Hematopoietic multipotent progenitor cell treated with erythropoietin and hydrocortisone succinate and interleukin-3 and kit ligand, for 4 days (in vitro differentiated cells): Measurements from ENCODE around the gene PYGL.
"Not testable (repeated sequence)": the region's sequence is repeated elsewhere in the genome, so short reads cannot be mapped to it uniquely, and the experiment has no call there.

Source experiments
- DNase-seq: peaks from one replicate; pipeline ENCODE4 v3.0.0-alpha.2; 2015

Gene PYGL

GRCh38 chr14:50943943-50944646 is at the start of gene PYGL:
Gene PYGL (minus strand): TSS chr14:50944483. CDS start chr14:50944403, 80 bp downstream.
- DNase-seq, result peak; percentile 88

DNA sequence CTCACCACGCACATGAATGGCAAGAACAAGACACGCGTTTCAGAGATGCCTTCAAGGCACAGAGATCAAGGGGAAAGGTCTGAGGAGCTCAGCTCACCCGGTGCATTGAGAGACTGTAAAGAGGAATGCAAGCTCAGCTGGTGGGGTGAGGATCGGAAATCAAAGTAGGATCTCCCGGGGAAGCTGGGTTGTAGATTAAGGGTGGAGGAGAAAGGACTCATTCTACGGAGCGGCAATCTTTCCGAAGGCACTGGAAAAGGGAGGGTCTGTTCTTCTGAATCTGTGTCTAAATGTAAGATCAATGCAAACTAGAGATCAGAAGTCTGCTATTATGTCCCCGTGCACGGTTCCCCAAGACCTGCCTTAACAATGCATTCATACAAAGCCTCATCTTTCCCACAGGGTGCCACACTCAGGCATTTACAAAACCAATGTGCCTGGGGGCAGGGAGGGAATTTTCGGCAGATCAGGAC is 41.6 kb upstream of the PYGL start:
- no peak for DNase-seq

DNA sequence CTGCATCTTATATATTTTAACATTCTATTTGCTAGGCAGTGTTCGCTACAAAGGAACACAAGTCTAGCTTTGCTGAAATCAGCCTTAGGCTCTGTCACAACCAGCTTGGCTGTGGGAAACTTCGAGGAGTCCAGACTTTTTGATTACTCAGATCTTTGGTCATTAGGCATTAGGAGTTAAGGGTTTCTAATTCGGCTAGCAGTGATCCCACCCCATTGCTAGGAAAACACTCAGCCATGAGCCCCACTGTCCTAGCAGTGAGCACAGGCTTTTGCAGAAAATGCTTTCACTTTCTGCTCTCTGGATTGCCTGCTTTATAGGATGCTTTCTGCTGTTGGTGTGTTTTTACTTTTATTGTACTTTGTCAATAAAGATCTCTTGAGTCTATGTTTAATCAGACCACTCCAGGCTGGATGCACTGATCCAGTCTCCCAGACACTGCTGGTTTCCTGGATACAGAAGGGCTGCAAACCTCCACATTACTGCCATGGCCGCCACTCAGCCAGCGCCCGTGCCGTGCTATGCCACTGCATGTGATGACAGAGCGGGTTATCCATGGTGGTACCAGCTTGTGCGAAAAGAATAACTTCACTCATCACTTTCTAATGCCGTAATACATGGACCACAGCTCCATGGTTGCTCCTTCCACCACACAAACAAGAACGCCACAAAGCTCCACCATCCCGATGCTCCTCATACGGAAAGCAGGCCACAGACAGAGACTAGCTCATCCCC is 41.0 kb upstream of the PYGL start:
- DNase-seq, result no peak

DNA sequence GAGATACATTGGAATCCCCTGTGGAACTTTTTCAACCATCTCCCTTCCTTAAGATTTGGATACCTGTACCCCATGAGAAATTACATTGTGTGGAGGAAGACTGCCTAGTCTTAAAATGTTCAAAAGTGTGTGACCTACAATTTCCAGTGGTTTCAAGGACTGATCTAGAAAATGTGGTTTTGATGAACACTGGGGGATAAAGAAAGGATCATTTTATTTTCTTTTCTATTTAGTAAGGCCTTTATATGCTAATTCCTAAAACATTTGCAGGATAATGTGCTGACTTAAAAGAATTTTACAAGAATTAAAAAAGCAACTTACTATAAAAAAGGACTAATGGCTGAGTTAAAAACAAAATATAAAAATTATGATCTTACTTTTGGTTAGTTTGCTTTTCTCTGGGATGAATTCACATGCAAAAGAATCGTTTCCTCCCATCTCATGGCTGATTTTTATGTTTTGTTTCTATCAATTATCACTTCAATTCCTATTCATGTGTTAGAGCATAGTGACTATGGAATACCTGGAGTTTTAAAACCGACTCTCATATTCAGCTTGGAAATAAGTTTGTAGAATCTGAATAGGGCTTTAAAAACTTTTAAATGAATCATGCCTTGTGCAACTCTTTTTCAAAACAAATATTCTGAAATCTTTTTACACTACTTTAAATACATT is 39.9 kb upstream of the PYGL start:
- no peak for DNase-seq

DNA sequence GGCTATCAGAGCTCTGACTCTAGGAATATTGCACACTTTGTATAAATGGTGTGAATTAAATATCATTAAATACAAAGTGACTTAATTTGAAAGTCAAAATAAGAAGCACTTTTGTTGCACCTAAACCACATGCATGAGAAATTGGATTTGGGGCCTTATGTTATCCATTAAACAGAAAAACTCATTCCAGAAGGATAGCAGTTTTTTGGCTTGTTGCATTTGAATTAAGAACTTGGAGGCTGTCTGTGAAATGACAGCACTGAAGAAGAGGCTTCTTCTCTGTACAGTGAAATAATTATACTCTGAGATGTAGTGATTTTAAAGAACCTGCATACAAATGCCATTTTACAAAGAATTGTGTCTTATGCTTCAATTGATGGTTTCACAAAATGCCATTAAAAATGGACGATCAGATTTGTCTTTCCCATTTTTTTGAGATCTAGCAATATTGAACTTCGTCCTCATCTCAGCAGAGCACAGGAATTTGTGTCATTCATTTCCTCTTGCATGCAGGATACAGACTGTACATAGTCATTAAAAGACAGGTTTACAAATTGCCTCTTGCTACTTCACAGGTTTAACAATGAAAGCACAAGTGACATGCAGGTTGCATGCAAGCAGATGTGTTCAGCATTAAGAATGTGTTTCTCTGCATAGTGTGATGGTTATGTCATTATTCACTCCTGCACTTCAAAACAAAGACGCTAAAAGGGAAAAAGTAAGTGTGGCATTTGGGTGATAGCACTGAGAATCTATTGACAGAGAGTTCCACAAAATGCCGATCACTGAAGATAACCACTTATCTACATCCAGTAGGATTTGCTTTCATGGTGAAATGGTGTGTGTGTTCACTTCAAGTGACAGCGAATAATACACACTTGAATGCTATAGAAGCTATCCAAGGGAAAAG is 35.9 kb upstream of the PYGL start:
- no peak for DNase-seq

- no peak for DNase-seq
These were observed 34.6 kb upstream of the PYGL start for GRCh38 chr14:50978888-50979287.

GRCh38 chr14:50978529-50978871 is 34.2 kb upstream of the PYGL start:
- DNase-seq, result no peak

GRCh38 chr14:50977863-50978528 is 33.7 kb upstream of the PYGL start:
- no peak for DNase-seq

DNA sequence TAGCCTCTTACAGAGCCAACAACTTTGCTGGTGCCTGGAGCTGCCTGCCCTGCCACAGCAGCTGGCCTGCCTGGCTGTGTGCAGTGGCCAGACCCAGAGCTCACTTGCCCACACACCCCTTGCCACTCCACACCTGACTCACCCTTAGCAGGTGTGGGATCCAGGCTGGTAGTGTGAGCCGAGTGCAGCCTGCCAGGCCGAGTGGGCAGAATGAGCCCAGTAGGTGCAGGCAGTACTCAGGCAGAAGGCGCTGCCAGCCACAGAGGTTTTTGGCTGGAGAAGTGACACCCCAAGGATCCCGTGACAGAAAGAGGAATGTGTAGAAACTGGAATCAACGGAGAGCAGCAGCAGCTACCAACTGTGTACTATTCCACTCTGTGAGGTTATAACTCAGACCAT is 29.8 kb upstream of the PYGL start:
- no peak for DNase-seq

- DNase-seq, result no peak
These were observed 28.5 kb upstream of the PYGL start for GRCh38 chr14:50972734-50973133.

GRCh38 chr14:50970886-50971781 is 26.9 kb upstream of the PYGL start:
- DNase-seq, result no peak

- DNase-seq, result peak; percentile 55
These were observed 23.5 kb upstream of the PYGL start for GRCh38 chr14:50967790-50968189.

- no peak for DNase-seq
These were observed 22.8 kb upstream of the PYGL start for GRCh38 chr14:50967103-50967502.

GRCh38 chr14:50964683-50965390 is 20.6 kb upstream of the PYGL start:
- no peak for DNase-seq

GRCh38 chr14:50963919-50964318 is 19.6 kb upstream of the PYGL start:
- no peak for DNase-seq

DNA sequence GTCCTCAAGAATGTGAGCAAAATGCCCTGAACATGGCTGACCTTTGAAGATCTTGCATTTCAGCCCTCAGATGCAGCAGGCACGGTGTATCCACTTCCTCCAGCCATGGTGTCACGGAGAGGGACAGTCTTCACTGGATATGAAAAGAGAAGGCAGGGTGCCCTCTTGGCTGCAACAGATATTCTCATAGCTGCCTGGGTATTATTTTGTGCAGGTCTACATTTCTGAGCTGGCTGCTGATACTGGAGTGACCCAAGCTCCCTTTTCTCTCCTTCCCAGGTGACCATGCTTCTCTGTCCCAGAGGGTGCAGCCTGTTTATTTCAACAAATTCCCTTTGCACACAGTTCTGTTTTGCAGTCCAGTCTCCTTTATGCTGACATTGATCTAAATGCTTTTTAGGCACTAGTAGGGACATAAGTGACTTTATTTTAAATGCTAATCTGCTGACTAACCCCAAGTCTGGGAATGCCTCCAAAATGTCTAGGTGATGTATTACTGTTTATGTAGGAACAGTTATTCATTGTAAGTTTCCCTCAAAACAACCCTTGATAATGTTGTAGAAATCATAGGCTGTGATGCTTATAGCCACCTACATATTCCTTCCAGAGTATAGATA is 17.4 kb upstream of the PYGL start:
- DNase-seq, result peak; percentile 17

- DNase-seq, result no peak
These were observed 13.0 kb upstream of the PYGL start for GRCh38 chr14:50957296-50957695.

DNA sequence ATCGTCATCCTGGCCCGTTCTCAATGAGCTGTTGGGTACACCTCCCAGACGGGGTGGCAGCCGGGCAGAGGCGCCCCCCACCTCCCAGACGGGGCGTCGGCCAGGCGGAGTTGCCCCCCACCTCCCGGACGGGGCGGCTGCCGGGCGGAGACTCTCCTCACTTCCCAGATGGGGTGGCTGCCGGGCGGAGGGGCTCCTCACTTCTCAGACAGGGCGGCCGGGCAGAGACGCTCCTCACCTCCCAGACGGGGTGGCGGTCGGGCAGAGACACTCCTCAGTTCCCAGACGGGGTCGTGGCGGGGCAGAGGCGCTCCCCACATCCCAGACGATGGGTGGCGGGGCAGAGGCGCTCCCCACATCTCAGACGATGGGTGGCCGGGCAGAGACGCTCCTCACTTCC is 12.1 kb upstream of the PYGL start:
- DNase-seq, result not testable (repeated sequence)

- DNase-seq, result peak; percentile 83
These were observed 11.2 kb upstream of the PYGL start for GRCh38 chr14:50955373-50956043.
